WTC11 (cell line): ENCODE results near the gene BAG2. TPM values are rescaled to one million over a fixed set of nuclear protein-coding genes. Genes with fewer than 3 reads are reported as not detected.

Source experiments
- ATAC-seq: fragments of 200-7000 bp; cut with Tn5 transposase; 2 replicates; pipeline ENCODE4 v1.10.0; 2021; ENCODE audit warnings: mild to moderate bottlenecking, moderate library complexity
- CTCF ChIA-PET: fragments of 300-600 bp; sonication (Branson Sonifier 250); formaldehyde crosslinking; loops from one replicate; lab custom pipeline; 2021; ENCODE audit warnings: antibody characterized with exemption; lab: Charles Lee
- POLR2A ChIA-PET: fragments of 350-600 bp; sonication (Branson Sonifier 250); formaldehyde crosslinking; loops from one replicate; lab custom pipeline; 2021; ENCODE audit warnings: antibody characterized with exemption; lab: Charles Lee
- DNase-seq: peaks from one replicate; pipeline ENCODE4 v3.0.0; 2021; ENCODE audit warnings: low spot score
- H3K27ac Mint-ChIP-seq: 2 replicates; pipeline ENCODE4 v1.8.0; 2021; ENCODE audit warnings: mixed read lengths
- H3K27me3 Mint-ChIP-seq: 2 replicates; pipeline ENCODE4 v1.8.0; 2021; ENCODE audit warnings: low read depth, mild to moderate bottlenecking, moderate library complexity, mixed read lengths
- H3K36me3 Mint-ChIP-seq: 2 replicates; pipeline ENCODE4 v1.8.0; 2021; ENCODE audit warnings: mixed read lengths
- H3K4me1 Mint-ChIP-seq: 2 replicates; pipeline ENCODE4 v1.8.0; 2022; ENCODE audit warnings: mixed read lengths
- H3K4me3 Mint-ChIP-seq: 2 replicates; pipeline ENCODE4 v1.8.0; 2021; ENCODE audit warnings: mild to moderate bottlenecking, moderate library complexity, mixed read lengths
- H3K9me3 Mint-ChIP-seq: 2 replicates; pipeline ENCODE4 v1.8.0; 2021; ENCODE audit warnings: mixed read lengths
- AR ChIP-seq: fragments of 250-450 bp; sonication (Bioruptor Pico); IDR thresholded peaks from 2 replicates; pipeline ENCODE4 v1.9.0; 2021; ENCODE audit warnings: mild to moderate bottlenecking
- CBFB ChIP-seq: sonication (generic); formaldehyde crosslinking; IDR thresholded peaks from 2 replicates; pipeline ENCODE4 v1.8.1; 2022; ENCODE audit warnings: mild to moderate bottlenecking, low read depth, missing genetic modification reagents
- CREB1 ChIP-seq: sonication (generic); formaldehyde crosslinking; IDR thresholded peaks from 2 replicates; pipeline ENCODE4 v1.8.0; 2023; ENCODE audit warnings: mild to moderate bottlenecking, missing genetic modification reagents
- CTCF ChIP-seq: fragments of 200-600 bp; IDR thresholded peaks from 2 replicates; pipeline ENCODE4 v1.8.0; 2022; ENCODE audit warnings: antibody characterized with exemption
- E2F5 ChIP-seq: sonication (generic); formaldehyde crosslinking; IDR thresholded peaks from 2 replicates; pipeline ENCODE4 v1.8.1; 2022; ENCODE audit warnings: mild to moderate bottlenecking, moderate library complexity, missing genetic modification reagents
- ETV6 ChIP-seq: sonication (generic); formaldehyde crosslinking; IDR thresholded peaks from 2 replicates; pipeline ENCODE4 v1.8.1; 2022; ENCODE audit warnings: mild to moderate bottlenecking, missing genetic modification reagents
- FOXJ3 ChIP-seq: sonication (generic); formaldehyde crosslinking; IDR thresholded peaks from 2 replicates; pipeline ENCODE4 v1.9.0; 2021; ENCODE audit warnings: missing genetic modification reagents, mild to moderate bottlenecking, borderline replicate concordance
- FOXK1 ChIP-seq: sonication (generic); formaldehyde crosslinking; IDR thresholded peaks from 2 replicates; pipeline ENCODE4 v1.8.0; 2022; ENCODE audit warnings: mild to moderate bottlenecking, moderate library complexity, missing genetic modification reagents
- FOXP1 ChIP-seq: sonication (generic); formaldehyde crosslinking; IDR thresholded peaks from 2 replicates; pipeline ENCODE4 v1.8.0; 2022; ENCODE audit warnings: missing genetic modification reagents, mild to moderate bottlenecking, moderate library complexity, borderline replicate concordance
- GTF2I ChIP-seq: fragments of 250-450 bp; sonication (Bioruptor Pico); conservative IDR thresholded peaks from 2 replicates; pipeline ENCODE4 v1.4.0; 2021; ENCODE audit warnings: mild to moderate bottlenecking
- MLX ChIP-seq: sonication (generic); formaldehyde crosslinking; IDR thresholded peaks from 2 replicates; pipeline ENCODE4 v1.8.1; 2023; ENCODE audit warnings: mild to moderate bottlenecking, missing genetic modification reagents, moderate library complexity
- NFE2L1 ChIP-seq: sonication (generic); formaldehyde crosslinking; IDR thresholded peaks from 2 replicates; pipeline ENCODE4 v1.8.1; 2023; ENCODE audit warnings: missing genetic modification reagents
- NR2C2 ChIP-seq: sonication (generic); formaldehyde crosslinking; IDR thresholded peaks from 2 replicates; pipeline ENCODE4 v1.8.0; 2022; ENCODE audit warnings: mild to moderate bottlenecking, missing genetic modification reagents
- NR3C1 ChIP-seq: sonication (generic); formaldehyde crosslinking; conservative IDR thresholded peaks from 2 replicates; pipeline ENCODE4 v1.8.1; 2023; ENCODE audit warnings: low read depth, mild to moderate bottlenecking, missing genetic modification reagents
- RELA ChIP-seq: sonication (generic); formaldehyde crosslinking; IDR thresholded peaks from 2 replicates; pipeline ENCODE4 v1.8.1; 2022; ENCODE audit warnings: missing genetic modification reagents, mild to moderate bottlenecking, borderline replicate concordance
- RORB ChIP-seq: fragments of 250-450 bp; sonication (Bioruptor Pico); IDR thresholded peaks from 2 replicates; pipeline ENCODE4 v1.9.0; 2021; ENCODE audit warnings: mild to moderate bottlenecking
- SOX15 ChIP-seq: fragments of 250-450 bp; sonication (Bioruptor Pico); IDR thresholded peaks from 2 replicates; pipeline ENCODE4 v1.9.0; 2021; ENCODE audit warnings: mild to moderate bottlenecking
- SP1 ChIP-seq: sonication (generic); formaldehyde crosslinking; conservative IDR thresholded peaks from 2 replicates; pipeline ENCODE4 v1.8.1; 2022; ENCODE audit warnings: missing genetic modification reagents
- ZMAT4 ChIP-seq: fragments of 250-450 bp; sonication (Bioruptor Pico); IDR thresholded peaks from 2 replicates; pipeline ENCODE4 v1.9.0; 2021; ENCODE audit warnings: mild to moderate bottlenecking
- ZNF219 ChIP-seq: sonication (generic); formaldehyde crosslinking; IDR thresholded peaks from 2 replicates; pipeline ENCODE4 v1.8.0; 2023; ENCODE audit warnings: missing genetic modification reagents, mild to moderate bottlenecking, borderline replicate concordance
- ZNF263 ChIP-seq: sonication (generic); formaldehyde crosslinking; IDR thresholded peaks from 2 replicates; pipeline ENCODE4 v1.8.1; 2022; ENCODE audit warnings: low read depth, mild to moderate bottlenecking, moderate library complexity, missing genetic modification reagents
- ZNF317 ChIP-seq: sonication (generic); formaldehyde crosslinking; IDR thresholded peaks from 2 replicates; pipeline ENCODE4 v1.8.1; 2023; ENCODE audit warnings: low read depth, mild to moderate bottlenecking, moderate library complexity, missing genetic modification reagents, borderline replicate concordance
- ZSCAN18 ChIP-seq: fragments of 250-450 bp; sonication (Bioruptor Pico); IDR thresholded peaks from 2 replicates; pipeline ENCODE4 v2.1.2; 2022; ENCODE audit warnings: mild to moderate bottlenecking, moderate library complexity
- total RNA-seq: library from RNA; stranded (reverse); gene quantifications from 3 replicates; pipeline ENCODE4 v1.2.3, GENCODE V29; 2021
- TF ChIP-seq, protein P1 (sequence below): sonication (generic); formaldehyde crosslinking; IDR thresholded peaks from 2 replicates; pipeline ENCODE4 v1.8.1; 2023; ENCODE audit warnings: mild to moderate bottlenecking, missing genetic modification reagents

BAG2 gene
- total RNA-seq, 1 experiment from 2014 or later: 8.0 TPM

GRCh38 chr6:57205550-57206328 lies 33.6 kb downstream of the BAG2 start:
- CTCF ChIA-PET: interaction anchor here (1.0 to 2.4 kb wide), 2 partner anchors 16 to 251 kb away, joined by 3 to 7 read pairs; partner anchors contain the start of genes BEND6 and RAB23
- Mint-ChIP-seq H3K27me3 (no peaks in the 10 kb centered on the region), H3K4me1 (peaks cover 17% of the 10 kb centered on the region), H3K4me3 (no peak overlapping the region), H3K9me3 (no peaks in the 10 kb centered on the region), H3K36me3 (0 out of 2 replicates have a peak, but pooled peaks cover 4% of the 10 kb centered on the region), H3K27ac (peak overlapping the region; percentile 31)
- POLR2A ChIA-PET: no interaction called here
- TF ChIP-seq NFE2L1 (no peak), SP1 (CRISPR knock-in tag) (no peak), NR3C1 (no peak), MLX (CRISPR knock-in tag) (no peak), ETV6 (no peak), NR2C2 (CRISPR knock-in tag) (no peak), SOX15 (CRISPR knock-in tag) (no peak), ZNF263 (no peak)
- ATAC-seq (no peak), DNase-seq (no peak)

- DNase-seq (no peak), ATAC-seq (no peak)
- POLR2A ChIA-PET: interaction anchor here (1.5 kb wide), 1 partner anchor 15 kb away, joined by 4 read pairs; the partner anchor contains the start of gene RAB23
- H3K9me3 Mint-ChIP-seq: no peaks in the 10 kb centered on the region
- H3K27ac Mint-ChIP-seq: no peak overlapping the region
- H3K4me3 Mint-ChIP-seq: no peak overlapping the region
- peaks cover 15% of the 10 kb centered on the region for H3K4me1 Mint-ChIP-seq
- TF ChIP-seq ZMAT4 (CRISPR knock-in tag) (no peak), AR (CRISPR knock-in tag) (no peak), FOXP1 (CRISPR knock-in tag) (no peak), E2F5 (no peak), CREB1 (CRISPR knock-in tag) (no peak), FOXK1 (CRISPR knock-in tag) (no peak), ZSCAN18 (CRISPR knock-in tag) (no peak), RORB (no peak), ZNF219 (no peak), FOXJ3 (CRISPR knock-in tag) (no peak), CTCF (no peak), ZNF317 (no peak), GTF2I (CRISPR knock-in tag) (no peak), CBFB (no peak), RELA (CRISPR knock-in tag) (no peak)
- TF ChIP-seq, protein P1, sequence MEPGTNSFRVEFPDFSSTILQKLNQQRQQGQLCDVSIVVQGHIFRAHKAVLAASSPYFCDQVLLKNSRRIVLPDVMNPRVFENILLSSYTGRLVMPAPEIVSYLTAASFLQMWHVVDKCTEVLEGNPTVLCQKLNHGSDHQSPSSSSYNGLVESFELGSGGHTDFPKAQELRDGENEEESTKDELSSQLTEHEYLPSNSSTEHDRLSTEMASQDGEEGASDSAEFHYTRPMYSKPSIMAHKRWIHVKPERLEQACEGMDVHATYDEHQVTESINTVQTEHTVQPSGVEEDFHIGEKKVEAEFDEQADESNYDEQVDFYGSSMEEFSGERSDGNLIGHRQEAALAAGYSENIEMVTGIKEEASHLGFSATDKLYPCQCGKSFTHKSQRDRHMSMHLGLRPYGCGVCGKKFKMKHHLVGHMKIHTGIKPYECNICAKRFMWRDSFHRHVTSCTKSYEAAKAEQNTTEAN (CRISPR knock-in tag): no peak
- 0 out of 2 replicates have a peak, but pooled peaks cover 3% of the 10 kb centered on the region for H3K36me3 Mint-ChIP-seq
- CTCF ChIA-PET: interaction anchor here (2.4 kb wide), 1 partner anchor 15 kb away, joined by 7 read pairs; the partner anchor contains the start of gene RAB23
- H3K27me3 Mint-ChIP-seq: no peaks in the 10 kb centered on the region
Observed at GRCh38 chr6:57207141-57207540, 35.0 kb downstream of the BAG2 start.
